Brain microvascular endothelial cell (primary cell): Measurements from ENCODE around the gene AP2A1.

Experiments used
- DNase-seq: peaks from one replicate; pipeline ENCODE4 v3.0.0-alpha.2; 2020
- H3K27ac ChIP-seq: fragments of 250-450 bp; sonication (Bioruptor Pico); 2 replicates; pipeline ENCODE4 v1.5.1; 2020; ENCODE audit warnings: mild to moderate bottlenecking, moderate library complexity
- H3K27me3 ChIP-seq: fragments of 250-450 bp; sonication (Bioruptor Pico); replicated peaks from 2 replicates; pipeline ENCODE4 v1.5.1; 2020; ENCODE audit warnings: mild to moderate bottlenecking
- H3K36me3 ChIP-seq: fragments of 250-450 bp; sonication (Bioruptor Pico); replicated peaks from 2 replicates; pipeline ENCODE4 v1.5.1; 2020; ENCODE audit warnings: mild to moderate bottlenecking
- H3K4me3 ChIP-seq: 2 replicates; pipeline ENCODE4 v1.5.1; 2011; ENCODE audit warnings: low read depth, mild to moderate bottlenecking, control low read depth, low read length, moderate library complexity
- in situ Hi-C: cut with HindIII; loops from 2 replicates; pipeline ENCODE4 v1.10.0; 2017; ENCODE audit warnings: low sequenced_read_pairs, low pct_ligation_motif_present
- TF ChIP-seq, protein P1 (sequence below): IDR thresholded peaks from 2 replicates; pipeline ENCODE4 v1.5.1; 2011; ENCODE audit warnings: low read depth, mild to moderate bottlenecking, moderate library complexity, low read length, control low read depth, inconsistent platforms; ENCODE audit errors: missing control alignments

The AP2A1 gene

DNA sequence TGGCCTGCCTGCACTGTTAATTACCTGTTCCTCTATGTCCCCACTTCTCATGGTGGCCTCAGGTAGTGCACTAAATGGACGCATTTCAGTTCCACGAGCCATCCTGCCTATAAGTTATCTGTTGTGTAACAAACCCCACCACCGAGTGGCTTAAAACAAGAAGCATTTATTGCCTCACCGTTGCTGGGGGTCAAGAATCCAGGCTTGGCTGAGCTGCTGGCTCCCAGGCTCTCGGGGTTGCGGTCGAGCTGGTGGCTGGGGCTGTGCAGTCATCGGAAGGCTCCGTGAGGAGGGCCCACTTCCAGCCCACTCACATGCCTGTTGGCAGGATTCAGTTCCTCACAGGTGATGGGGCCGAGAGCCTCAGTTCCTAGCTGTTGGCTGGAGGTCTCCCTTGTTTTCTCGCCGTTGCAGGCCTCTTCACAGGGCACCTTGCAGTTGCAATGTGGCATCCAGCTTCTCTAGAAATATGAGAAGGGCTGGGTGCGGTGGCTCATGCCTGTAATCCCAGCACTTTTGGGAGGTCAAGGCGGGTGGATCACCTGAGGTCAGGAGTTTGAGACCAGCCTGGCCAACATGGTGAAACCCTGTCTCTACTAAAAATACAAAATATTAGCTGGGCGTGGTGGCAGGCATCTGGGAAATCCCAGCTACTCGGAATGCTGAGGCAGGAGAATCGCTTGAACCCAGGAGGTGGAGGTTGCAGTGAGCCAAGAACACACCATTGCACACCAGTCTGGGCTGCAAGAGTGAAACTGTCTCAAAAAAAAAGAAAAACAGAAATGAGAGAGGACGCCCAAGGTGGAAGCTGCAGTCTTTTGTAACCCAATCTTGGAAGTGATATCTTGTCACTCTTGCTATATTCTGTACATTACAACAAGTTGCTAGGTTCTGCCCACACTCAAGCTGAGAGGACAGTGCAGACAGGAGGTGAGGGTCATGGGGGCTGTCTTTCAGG is 77.6 kb downstream of the AP2A1 start:
- H3K27me3 ChIP-seq: no peaks in the 10 kb centered on the region
- in situ Hi-C loops: no loop called here
- TF ChIP-seq, protein P1, sequence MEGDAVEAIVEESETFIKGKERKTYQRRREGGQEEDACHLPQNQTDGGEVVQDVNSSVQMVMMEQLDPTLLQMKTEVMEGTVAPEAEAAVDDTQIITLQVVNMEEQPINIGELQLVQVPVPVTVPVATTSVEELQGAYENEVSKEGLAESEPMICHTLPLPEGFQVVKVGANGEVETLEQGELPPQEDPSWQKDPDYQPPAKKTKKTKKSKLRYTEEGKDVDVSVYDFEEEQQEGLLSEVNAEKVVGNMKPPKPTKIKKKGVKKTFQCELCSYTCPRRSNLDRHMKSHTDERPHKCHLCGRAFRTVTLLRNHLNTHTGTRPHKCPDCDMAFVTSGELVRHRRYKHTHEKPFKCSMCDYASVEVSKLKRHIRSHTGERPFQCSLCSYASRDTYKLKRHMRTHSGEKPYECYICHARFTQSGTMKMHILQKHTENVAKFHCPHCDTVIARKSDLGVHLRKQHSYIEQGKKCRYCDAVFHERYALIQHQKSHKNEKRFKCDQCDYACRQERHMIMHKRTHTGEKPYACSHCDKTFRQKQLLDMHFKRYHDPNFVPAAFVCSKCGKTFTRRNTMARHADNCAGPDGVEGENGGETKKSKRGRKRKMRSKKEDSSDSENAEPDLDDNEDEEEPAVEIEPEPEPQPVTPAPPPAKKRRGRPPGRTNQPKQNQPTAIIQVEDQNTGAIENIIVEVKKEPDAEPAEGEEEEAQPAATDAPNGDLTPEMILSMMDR: no peak
- DNase-seq: no peak
- no peak overlapping the region for H3K4me3 ChIP-seq
- peaks cover 3% of the 10 kb centered on the region for H3K36me3 ChIP-seq
- no peak overlapping the region for H3K27ac ChIP-seq

DNA sequence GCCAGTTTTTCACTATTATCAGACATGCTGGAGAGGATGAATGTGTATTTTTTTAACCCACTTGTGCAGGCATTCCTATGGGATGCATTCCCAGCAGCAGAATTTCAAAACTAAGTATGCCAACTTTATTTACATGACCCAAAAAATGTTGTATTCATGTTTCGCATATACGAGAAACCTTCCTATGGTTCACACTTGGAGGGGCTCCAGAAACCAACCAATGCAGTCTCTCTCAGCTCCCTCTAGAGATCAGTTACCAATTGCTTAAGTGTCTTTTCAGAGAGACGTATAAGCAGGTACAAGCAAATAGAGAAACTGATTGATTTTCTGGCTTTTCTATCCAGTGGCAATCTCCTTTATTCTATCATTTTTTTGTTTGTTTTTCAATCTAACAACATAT is 78.6 kb downstream of the AP2A1 start:
- Histone ChIP-seq H3K27me3 (no peaks in the 10 kb centered on the region), H3K36me3 (peaks cover 2% of the 10 kb centered on the region), H3K27ac (no peak overlapping the region), H3K4me3 (no peak overlapping the region)
- TF ChIP-seq, protein P1: peak; percentile 23
- in situ Hi-C loops: no loop called here
- DNase-seq: no peak

DNA sequence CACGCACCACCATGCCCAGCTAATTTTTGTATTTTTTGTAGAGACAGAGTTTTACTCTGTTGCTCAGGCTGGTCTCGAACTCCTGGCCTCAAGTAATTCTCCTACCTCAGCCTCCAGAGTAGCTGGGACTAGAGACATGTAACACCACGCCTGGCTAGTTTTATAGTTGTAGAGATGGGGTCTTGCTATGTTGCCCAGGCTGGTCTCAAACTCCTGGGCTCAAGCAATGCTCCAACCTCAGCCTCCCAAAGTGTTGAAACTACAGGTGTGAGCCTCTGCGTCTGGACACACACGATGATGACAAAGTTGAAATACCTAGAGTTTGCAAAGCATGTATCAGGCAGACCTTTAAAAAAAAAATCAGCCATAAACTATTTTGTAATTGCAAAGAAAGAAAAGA is 79.6 kb downstream of the AP2A1 start:
- no peaks in the 10 kb centered on the region for H3K36me3 ChIP-seq
- TF ChIP-seq, protein P1: no peak
- in situ Hi-C loops: no loop called here
- DNase-seq: no peak
- no peak overlapping the region for H3K27ac ChIP-seq
- no peaks in the 10 kb centered on the region for H3K27me3 ChIP-seq
- no peak overlapping the region for H3K4me3 ChIP-seq

DNA sequence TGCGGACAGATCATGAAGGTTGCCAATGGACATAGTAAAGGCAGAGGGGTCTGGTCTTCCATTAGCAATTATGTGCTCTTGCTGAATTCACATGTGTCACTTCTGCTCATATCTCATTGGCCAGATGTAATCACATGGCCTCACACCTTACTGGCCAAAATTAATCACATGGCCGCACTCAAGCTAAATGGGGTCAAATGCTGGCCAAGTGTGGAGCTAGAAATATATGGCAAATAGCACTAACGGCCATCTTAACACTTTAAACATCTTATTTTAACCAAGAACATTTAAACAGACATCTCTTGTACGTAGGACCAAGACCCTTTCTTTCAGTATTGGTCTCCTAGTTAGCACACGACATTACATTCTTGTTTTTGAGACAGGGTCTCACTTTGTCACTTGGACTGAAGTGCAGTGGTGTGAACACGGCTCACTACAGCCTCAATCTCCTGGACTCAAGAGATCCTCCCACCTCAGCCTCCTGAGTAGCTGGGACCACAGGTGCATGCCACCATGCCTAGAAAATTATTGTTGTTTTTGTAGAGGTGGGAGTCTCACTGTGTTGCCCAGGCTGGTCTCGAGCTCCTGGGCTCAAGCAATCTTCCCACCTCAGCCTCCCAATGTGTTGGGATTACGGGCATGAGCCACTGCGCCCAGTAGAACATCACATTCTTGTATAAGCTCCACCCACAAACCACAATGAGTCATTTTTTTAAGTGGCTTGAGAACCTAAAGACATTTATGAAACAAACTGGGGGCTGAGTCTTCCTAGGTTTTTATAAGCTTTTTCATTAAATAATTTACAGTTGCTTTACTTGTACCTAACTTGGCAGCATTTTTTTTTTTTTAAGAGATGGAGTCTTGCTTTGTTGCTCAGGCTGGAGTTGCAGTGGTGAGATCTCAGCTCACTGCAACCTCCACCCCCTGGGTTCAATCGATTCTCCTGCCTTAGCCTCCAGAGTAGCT is 81.2 kb downstream of the AP2A1 start:
- DNase-seq: peak; percentile 81
- in situ Hi-C loops: no loop called here
- Histone ChIP-seq H3K4me3 (no peak overlapping the region), H3K36me3 (no peaks in the 10 kb centered on the region), H3K27me3 (no peaks in the 10 kb centered on the region), H3K27ac (no peak overlapping the region)
- TF ChIP-seq, protein P1: no peak

DNA sequence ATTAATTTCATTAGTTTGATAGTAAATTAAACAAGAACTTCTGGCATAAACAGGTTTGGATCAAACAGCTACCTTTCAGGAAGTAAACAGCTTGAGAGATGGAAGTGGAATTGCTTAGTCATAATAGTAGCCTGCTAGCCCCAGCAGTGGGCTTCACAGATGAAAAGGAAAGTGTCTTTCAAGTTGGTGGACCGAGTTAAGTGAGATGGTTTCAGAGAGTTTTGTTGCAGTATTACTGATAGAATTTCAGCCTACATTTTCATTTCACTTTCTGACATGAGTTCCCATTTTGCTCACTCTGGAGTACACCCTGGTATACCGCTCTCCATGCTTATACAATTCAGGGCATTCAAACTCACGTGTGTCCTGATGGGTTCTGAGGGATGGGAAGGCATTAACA is 82.1 kb downstream of the AP2A1 start:
- Histone ChIP-seq H3K4me3 (no peak overlapping the region), H3K36me3 (no peaks in the 10 kb centered on the region), H3K27me3 (no peaks in the 10 kb centered on the region), H3K27ac (no peak overlapping the region)
- no peak for DNase-seq
- TF ChIP-seq, protein P1: no peak
- in situ Hi-C loops: no loop called here
